CD4-positive, alpha-beta T cell treated with Interleukin-15 for 1 hour (primary cell): Measurements from ENCODE around the gene SNAP29.
A peak's percentile ranks its signal among the peaks of the same experiment; 100 is the strongest.
"Not testable (repeated sequence)": the region's sequence is repeated elsewhere in the genome, so short reads cannot be mapped to it uniquely, and the experiment has no call there.

ENCODE experiments used
- DNase-seq: peaks from one replicate; pipeline ENCODE4 v3.0.0-alpha.2; 2020

SNAP29 gene

GRCh38 chr22:20903093-20903492 is 44.3 kb downstream of the SNAP29 start:
- DNase-seq, result no peak

- peak; percentile 43 for DNase-seq
These were observed 45.5 kb downstream of the SNAP29 start for GRCh38 chr22:20904008-20904979.

GRCh38 chr22:20904980-20905355 is 46.2 kb downstream of the SNAP29 start:
- DNase-seq, result no peak

- DNase-seq, result no peak
These were observed 46.9 kb downstream of the SNAP29 start for GRCh38 chr22:20905415-20906386.

GRCh38 chr22:20906387-20906767 is 47.6 kb downstream of the SNAP29 start:
- DNase-seq, result no peak

GRCh38 chr22:20908717-20909116 is 49.9 kb downstream of the SNAP29 start:
- DNase-seq, result not testable (repeated sequence)

- no peak for DNase-seq
These were observed 50.9 kb downstream of the SNAP29 start for GRCh38 chr22:20909543-20910303.

GRCh38 chr22:20912494-20912893 is 53.7 kb downstream of the SNAP29 start:
- no peak for DNase-seq

GRCh38 chr22:20916916-20917810 is 58.4 kb downstream of the SNAP29 start, which contains the start of gene CRKL:
TSS of gene CRKL (plus strand) at chr22:20917407. CDS start at chr22:20917935, 528 bp downstream.
- DNase-seq, result peak; percentile 97

- DNase-seq, result no peak
These were observed 59.9 kb downstream of the SNAP29 start for GRCh38 chr22:20918663-20919218.

- no peak for DNase-seq
These were observed 60.9 kb downstream of the SNAP29 start for GRCh38 chr22:20919718-20920117.

GRCh38 chr22:20920881-20921203 is 62.0 kb downstream of the SNAP29 start:
- DNase-seq, result no peak

GRCh38 chr22:20922141-20922751 is 63.4 kb downstream of the SNAP29 start:
- DNase-seq, result no peak

GRCh38 chr22:20926243-20926642 is 67.4 kb downstream of the SNAP29 start:
- no peak for DNase-seq

- DNase-seq, result no peak
These were observed 69.2 kb downstream of the SNAP29 start for GRCh38 chr22:20927940-20928572.

- DNase-seq, result no peak
These were observed 69.8 kb downstream of the SNAP29 start for GRCh38 chr22:20928573-20928967.

GRCh38 chr22:20930004-20930403 is 71.2 kb downstream of the SNAP29 start:
- no peak for DNase-seq

- not testable (repeated sequence) for DNase-seq
These were observed 71.6 kb downstream of the SNAP29 start for GRCh38 chr22:20930435-20930834.

- DNase-seq, result no peak
These were observed 72.4 kb downstream of the SNAP29 start for GRCh38 chr22:20931126-20931654.

- no peak for DNase-seq
These were observed 75.1 kb downstream of the SNAP29 start for GRCh38 chr22:20933910-20934309.
